K562 (cell line): Measurements from ENCODE around the gene PRSS21. TPM values are rescaled to one million over a fixed set of nuclear protein-coding genes. Genes with fewer than 3 reads are reported as not detected.

Source experiments
- BHLHE40 ChIP-seq: IDR thresholded peaks from 2 replicates; pipeline ENCODE4 v1.6.1; 2011; ENCODE audit warnings: low read length, improper control_type of control experiment
- CHD7 ChIP-seq: fragments of 200-600 bp; sonication (generic); IDR thresholded peaks from one replicate; pipeline ENCODE4 v1.6.1; 2012; ENCODE audit warnings: mild to moderate bottlenecking, low read depth, low read length, inconsistent platforms
- DIDO1 ChIP-seq: fragments of 450-650 bp; IDR thresholded peaks from 2 replicates; pipeline ENCODE4 v1.6.1; 2016; ENCODE audit warnings: low read depth, missing biosample characterization, missing genetic modification characterization
- GTF2F1 ChIP-seq: IDR thresholded peaks from 2 replicates; pipeline ENCODE4 v1.6.1; 2011; ENCODE audit warnings: low read depth, low read length, improper control_type of control experiment
- MTA3 ChIP-seq: fragments of 450-650 bp; formaldehyde crosslinking; IDR thresholded peaks from 2 replicates; pipeline ENCODE4 v1.6.1; 2017; ENCODE audit warnings: mild to moderate bottlenecking, borderline replicate concordance
- NFATC3 ChIP-seq: fragments of 450-650 bp; IDR thresholded peaks from 2 replicates; pipeline ENCODE4 v1.6.1; 2017; ENCODE audit warnings: mild to moderate bottlenecking
- RBBP5 ChIP-seq: fragments of 200-600 bp; sonication (generic); IDR thresholded peaks from 2 replicates; pipeline ENCODE4 v1.6.1; 2012; ENCODE audit warnings: borderline replicate concordance, mild to moderate bottlenecking, low read length, control low read depth, inconsistent platforms; ENCODE audit not compliant: insufficient read depth, poor library complexity, severe bottlenecking
- RFX5 ChIP-seq: IDR thresholded peaks from 2 replicates; pipeline ENCODE4 v1.6.1; 2011; ENCODE audit warnings: low read depth, mild to moderate bottlenecking, improper control_type of control experiment, low read length
- TEAD1 ChIP-seq, 2 experiments: fragments of 450-650 bp in 1 of 2; sonication (generic) in 1 of 2; formaldehyde crosslinking; IDR thresholded peaks; 2 replicates each; pipeline versions ENCODE4 v1.4.0 to v1.8.0; 2020 to 2022; ENCODE audit warnings: mild to moderate bottlenecking in 2 of 2, missing genetic modification reagents in 1 of 2
- TRIM28 ChIP-seq: fragments of 450-650 bp; IDR thresholded peaks from 2 replicates; pipeline ENCODE4 v1.6.1; 2017
- ZBTB33 ChIP-seq: sonication (generic); formaldehyde crosslinking; IDR thresholded peaks from 2 replicates; pipeline ENCODE4 v1.8.1; 2023; ENCODE audit warnings: mild to moderate bottlenecking, missing genetic modification reagents
- ZNF165 ChIP-seq: fragments of 250-450 bp; sonication (Bioruptor Pico); IDR thresholded peaks from 2 replicates; pipeline ENCODE4 v1.4.0; 2020; ENCODE audit warnings: borderline replicate concordance
- ZNF174 ChIP-seq: fragments of 250-450 bp; sonication (Bioruptor Pico); IDR thresholded peaks from 2 replicates; pipeline ENCODE4 v1.4.0; 2020; ENCODE audit warnings: mild to moderate bottlenecking
- ZNF347 ChIP-seq: fragments of 450-650 bp; formaldehyde crosslinking; IDR thresholded peaks from 2 replicates; pipeline ENCODE4 v1.4.0; 2020; ENCODE audit warnings: low read depth, mild to moderate bottlenecking, moderate library complexity
- ZNF561 ChIP-seq: fragments of 450-650 bp; formaldehyde crosslinking; conservative IDR thresholded peaks from 2 replicates; pipeline ENCODE4 v1.4.0; 2020; ENCODE audit warnings: mild to moderate bottlenecking, moderate library complexity
- ZNF785 ChIP-seq: fragments of 250-450 bp; sonication (Bioruptor Pico); IDR thresholded peaks from 2 replicates; pipeline ENCODE4 v1.4.0; 2020; ENCODE audit warnings: mild to moderate bottlenecking
- polyA plus RNA-seq, 8 experiments: library from polyadenylated mRNA; depleted of rRNA in 4 of 8; stranded (reverse) in 5 of 8; unstranded in 3 of 8; fragments of >200 nt; fragmentation: Nextera tagmentation in 2 of 8; fragmentation: Illumina TruSeq in 1 of 8; extraction: Ambion mirVana in 2 of 8; extraction: Trizol in 1 of 8; gene quantifications; 2 replicates each; pipeline versions ENCODE4 v1.2.1 to v1.2.3, GENCODE V29; 2011 to 2014; ENCODE audit warnings: inconsistent platforms in 1 of 8, missing spikeins in 1 of 8
- total RNA-seq, 7 experiments: library from RNA; depleted of rRNA in 6 of 7; stranded (reverse); fragments of >200 nt in 6 of 7; fragmentation: Illumina TruSeq in 2 of 7; extraction: Trizol in 2 of 7; gene quantifications; 2 replicates each; pipeline versions ENCODE4 v1.2.1 to v1.2.3, GENCODE V29; 2011 to 2021; ENCODE audit warnings: low replicate concordance in 1 of 7

Gene PRSS21
- total and polyA plus RNA-seq, 9 of the 15 experiments (the other 6 are each of a cell fraction or from before 2014, with no cell fraction given), result 12.1 to 121 (median 61.3) TPM

- TF ChIP-seq CHD7, result no peak
- TF ChIP-seq MTA3, result no peak; the same call in 1 of the 2 replicates
- TF ChIP-seq DIDO1 (tag), result peak; percentile 77
- TF ChIP-seq ZNF165 (CRISPR knock-in tag), result no peak
- TF ChIP-seq RFX5, result no peak
- TF ChIP-seq TEAD1 (CRISPR knock-in tag; IDR thresholded peaks at IDR 0.05), result peak in 1 of 2 experiments; percentile 46; a peak in 1 of 4 replicates
- no peak for TF ChIP-seq ZNF561
- no peak for TF ChIP-seq BHLHE40
- TF ChIP-seq ZNF785 (CRISPR knock-in tag), result no peak
- no peak for TF ChIP-seq TRIM28
- TF ChIP-seq NFATC3, result no peak
- no peak for TF ChIP-seq GTF2F1
- TF ChIP-seq ZBTB33, result no peak
- no peak for TF ChIP-seq ZNF174 (CRISPR knock-in tag)
- TF ChIP-seq ZNF347 (CRISPR knock-in tag), result no peak
- no peak for TF ChIP-seq RBBP5
Measured at GRCh38 chr16:2842340-2843000, 25.4 kb downstream of the PRSS21 start (continued).
